PC-3 (cell line): ENCODE data around the gene MAT2B.

Experiments
- CTCF ChIP-seq: fragments of 300-600 bp; sonication (generic); conservative IDR thresholded peaks from 2 replicates; pipeline ENCODE4 v1.5.1; 2017; ENCODE audit warnings: antibody characterized with exemption, low read depth, mild to moderate bottlenecking, low read length
- EZH2 ChIP-seq: fragments of 300-600 bp; sonication (generic); IDR thresholded peaks from one replicate; pipeline ENCODE4 v1.6.1; 2017; ENCODE audit warnings: antibody characterized with exemption, mild to moderate bottlenecking, low read length; ENCODE audit not compliant: unreplicated experiment
- EZH2phosphoT487 ChIP-seq: fragments of 300-600 bp; sonication (generic); IDR thresholded peaks from 2 replicates; pipeline ENCODE4 v1.6.1; 2018; ENCODE audit warnings: mild to moderate bottlenecking, antibody characterized with exemption, low read length, borderline replicate concordance

- no peak for TF ChIP-seq CTCF
- no peak for TF ChIP-seq EZH2
- no peak for TF ChIP-seq EZH2phosphoT487
These were observed 1.3 kb downstream of the MAT2B start for GRCh38 chr5:163506726-163507125.
